CD4-positive, alpha-beta memory T cell (primary cell): ENCODE data around the gene JAM3. TPM values are rescaled to one million over a fixed set of nuclear protein-coding genes. Genes with fewer than 3 reads are reported as not detected.
A peak's percentile ranks its signal among the peaks of the same experiment; 100 is the strongest.

Source experiments
- CTCF ChIA-PET: fragments of 350-600 bp; sonication (Branson Sonifier 250); formaldehyde crosslinking; loops from one replicate; lab custom pipeline; 2021; ENCODE audit warnings: inconsistent platforms; ENCODE audit not compliant: partially characterized antibody; lab: Charles Lee
- POLR2A ChIA-PET: fragments of 350-600 bp; sonication (Branson Sonifier 250); formaldehyde crosslinking; loops from one replicate; lab custom pipeline; 2021; ENCODE audit not compliant: partially characterized antibody; lab: Charles Lee
- DNase-seq, 5 donors: peaks; one replicate each; pipeline versions ENCODE4 v3.0.0 to v3.0.0-alpha.2; 2020 to 2022; ENCODE audit warnings: mixed read lengths in 1 of 5
- H3K27ac ChIP-seq: one replicate; pipeline ENCODE4 v1.7.0; 2013; ENCODE audit warnings: low read depth, low read length
- H3K27me3 ChIP-seq: 2 replicates; pipeline ENCODE4 v1.7.0; 2013; ENCODE audit warnings: mild to moderate bottlenecking, low read length, moderate library complexity; ENCODE audit not compliant: insufficient read depth
- H3K36me3 ChIP-seq: 2 replicates; pipeline ENCODE4 v1.7.0; 2013; ENCODE audit warnings: mild to moderate bottlenecking, low read length, moderate library complexity; ENCODE audit not compliant: insufficient read depth
- H3K4me1 ChIP-seq: 2 replicates; pipeline ENCODE4 v1.7.0; 2013; ENCODE audit warnings: mild to moderate bottlenecking, low read length, moderate library complexity; ENCODE audit not compliant: insufficient read depth
- H3K4me3 ChIP-seq, 2 donors: one replicate each; pipeline ENCODE4 v1.7.0; 2013; ENCODE audit warnings: low read length in 2 of 2, mild to moderate bottlenecking in 1 of 2
- H3K9me3 ChIP-seq, 2 donors: one replicate each; pipeline ENCODE4 v1.7.0; 2013; ENCODE audit warnings: low read length in 2 of 2, control low read depth in 1 of 2; ENCODE audit not compliant: control insufficient read depth in 1 of 2
- H3K27ac Mint-ChIP-seq, 7 donors: one replicate each; pipeline ENCODE4 v1.8.0; 2020 to 2021; ENCODE audit warnings: mixed read lengths in 7 of 7, mild to moderate bottlenecking in 6 of 7, inconsistent platforms in 3 of 7, moderate library complexity in 3 of 7
- H3K27me3 Mint-ChIP-seq, 2 donors: one replicate each; pipeline ENCODE4 v1.8.0; 2020 to 2021; ENCODE audit warnings: mixed read lengths in 2 of 2
- H3K36me3 Mint-ChIP-seq, 2 donors: one replicate each; pipeline ENCODE4 v1.8.0; 2020 to 2021; ENCODE audit warnings: mixed read lengths in 2 of 2, inconsistent platforms in 1 of 2, mild to moderate bottlenecking in 1 of 2
- H3K4me1 Mint-ChIP-seq, 4 donors: one replicate each; pipeline ENCODE4 v1.8.0; 2020 to 2021; ENCODE audit warnings: mixed read lengths in 4 of 4, mild to moderate bottlenecking in 1 of 4
- H3K4me3 Mint-ChIP-seq, 8 donors: one replicate each; pipeline ENCODE4 v1.8.0; 2020 to 2021; ENCODE audit warnings: mixed read lengths in 8 of 8, mild to moderate bottlenecking in 7 of 8, moderate library complexity in 6 of 8, inconsistent platforms in 3 of 8
- H3K9me3 Mint-ChIP-seq, 8 donors: one replicate each; pipeline ENCODE4 v1.8.0; 2020 to 2021; ENCODE audit warnings: mixed read lengths in 8 of 8, mild to moderate bottlenecking in 5 of 8, inconsistent platforms in 3 of 8, moderate library complexity in 1 of 8
- intact Hi-C: fragments of 100-400 bp; cut with micrococcal nuclease; formaldehyde crosslinking; loops from one replicate; pipeline ENCODE4 v1.15.1; 2023
- polyA plus RNA-seq, 2 donors: library from polyadenylated mRNA; unstranded; fragments of 300-500 nt; fragmentation: Illumina TruSeq; gene quantifications; one replicate each; pipeline ENCODE4 v1.2.3, GENCODE V29; 2021
- total RNA-seq, 2 experiments: library from RNA; stranded (reverse); gene quantifications; one replicate each; pipeline ENCODE4 v1.2.3, GENCODE V29; 2021

The JAM3 gene
- total RNA-seq (1 to 10 TPM; 6.8 to 8.3 TPM), polyA plus RNA-seq (1 to 10 TPM; 6.5 to 6.6 TPM)

DNA sequence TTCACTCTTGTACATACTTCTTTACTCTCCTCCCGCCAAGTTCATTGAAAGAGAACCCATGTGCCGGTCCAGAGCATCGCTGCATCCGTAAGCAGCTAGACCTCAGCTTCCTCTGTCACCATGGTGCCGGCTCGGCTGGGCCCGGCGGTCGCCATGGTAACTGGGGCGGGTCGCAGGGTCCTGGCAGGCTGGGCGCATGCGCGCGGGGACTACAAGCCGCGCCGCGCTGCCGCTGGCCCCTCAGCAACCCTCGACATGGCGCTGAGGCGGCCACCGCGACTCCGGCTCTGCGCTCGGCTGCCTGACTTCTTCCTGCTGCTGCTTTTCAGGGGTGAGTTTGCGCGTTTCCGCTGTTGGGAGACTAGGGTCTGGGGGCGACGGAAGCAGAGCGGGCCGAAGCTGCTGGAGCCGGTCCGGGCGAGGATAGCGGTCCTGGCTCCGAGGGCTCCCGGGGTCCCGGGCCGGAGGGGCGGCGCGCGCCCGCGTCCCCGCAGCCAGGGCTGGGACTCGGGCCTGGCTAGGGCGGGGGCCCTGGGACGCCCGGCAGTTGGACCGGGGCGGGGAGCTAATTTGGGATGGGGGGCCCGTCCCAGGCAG, at the start of gene JAM3:
Gene JAM3 (plus strand): TSS at position 244 of the 597 bp plus-strand sequence. CDS start 12 bp downstream, at position 256.
- Mint-ChIP-seq H3K4me1 (peaks cover 5 to 14% (median 9%) of the 10 kb centered on the region in 4 donors), H3K27ac (peak within 1 kb of the TSS; percentile 72 to 98 (median 97)), H3K4me3 (peak within 1 kb of the TSS; percentile 87 to 95 (median 92)), H3K9me3 (peaks cover 0 to 2% (median 0%) of the 10 kb centered on the region in 8 donors), H3K27me3 (peaks cover 2 to 5% of the 10 kb centered on the region in 2 donors), H3K36me3 (no peaks in the 10 kb centered on the region)
- no peaks in the 10 kb centered on the region for H3K36me3 ChIP-seq
- H3K9me3 ChIP-seq: no peaks in the 10 kb centered on the region
- DNase-seq: peak; percentile 96 to 98 (median 97)
- no peak within 1 kb of the TSS for H3K27ac ChIP-seq
- H3K4me3 ChIP-seq: peak within 1 kb of the TSS in 1 of 2 donors; percentile 48
- intact Hi-C loops: loop anchor here (2.0 to 5.0 kb wide), 2 partner anchors 32 to 122 kb away; no protein-coding TSS in a partner anchor
- POLR2A ChIA-PET: interaction anchor here (0.6 to 1.7 kb wide), 11 partner anchors 10 to 160 kb away, joined by 3 to 10 read pairs (median 5); partner anchors contain the start of genes NCAPD3 and VPS26B
- CTCF ChIA-PET: interaction anchor here (1.0 to 2.3 kb wide), 3 partner anchors 18 to 142 kb away, joined by 3 to 18 read pairs (median 4); no protein-coding TSS in a partner anchor
- H3K4me1 ChIP-seq: peaks cover 7% of the 10 kb centered on the region
- no peaks in the 10 kb centered on the region for H3K27me3 ChIP-seq

DNA sequence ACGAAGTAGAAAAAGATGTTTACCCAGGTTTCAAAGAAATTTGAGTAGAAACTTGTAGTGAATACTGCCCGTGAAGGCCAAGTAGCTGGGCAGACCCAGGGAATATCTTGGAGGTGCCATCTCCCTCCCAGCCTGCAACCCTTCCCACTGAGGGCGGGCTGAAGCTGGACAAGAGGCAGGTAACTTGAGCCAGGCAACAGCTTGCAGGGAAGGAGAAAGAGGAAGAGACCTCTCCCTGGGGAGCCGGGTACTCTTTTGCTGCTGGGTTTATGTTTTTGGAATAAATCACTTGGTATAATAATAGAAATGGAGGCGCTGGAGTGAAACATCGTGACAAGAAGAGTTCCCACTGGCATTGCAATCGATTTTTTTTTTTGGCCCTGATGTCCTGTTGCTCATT, 49.4 kb upstream of the JAM3 start:
- Mint-ChIP-seq H3K4me1 (no peaks in the 10 kb centered on the region), H3K27ac (peak overlapping the region in 1 of 7 donors; percentile 36), H3K27me3 (peaks cover 28 to 31% of the 10 kb centered on the region in 2 donors), H3K4me3 (no peak overlapping the region), H3K9me3 (no peaks in the 10 kb centered on the region), H3K36me3 (no peaks in the 10 kb centered on the region)
- H3K36me3 ChIP-seq: no peaks in the 10 kb centered on the region
- DNase-seq: no peak
- intact Hi-C loops: no loop called here
- H3K4me1 ChIP-seq: no peaks in the 10 kb centered on the region
- no peak overlapping the region for H3K27ac ChIP-seq
- ChIA-PET CTCF (interaction anchor here (0.8 to 2.7 kb wide), 3 partner anchors 10 to 92 kb away, joined by 4 to 14 read pairs (median 4); no protein-coding TSS in a partner anchor), POLR2A (no interaction called here)
- H3K9me3 ChIP-seq: no peaks in the 10 kb centered on the region
- no peak overlapping the region for H3K4me3 ChIP-seq
- H3K27me3 ChIP-seq: no peaks in the 10 kb centered on the region

DNA sequence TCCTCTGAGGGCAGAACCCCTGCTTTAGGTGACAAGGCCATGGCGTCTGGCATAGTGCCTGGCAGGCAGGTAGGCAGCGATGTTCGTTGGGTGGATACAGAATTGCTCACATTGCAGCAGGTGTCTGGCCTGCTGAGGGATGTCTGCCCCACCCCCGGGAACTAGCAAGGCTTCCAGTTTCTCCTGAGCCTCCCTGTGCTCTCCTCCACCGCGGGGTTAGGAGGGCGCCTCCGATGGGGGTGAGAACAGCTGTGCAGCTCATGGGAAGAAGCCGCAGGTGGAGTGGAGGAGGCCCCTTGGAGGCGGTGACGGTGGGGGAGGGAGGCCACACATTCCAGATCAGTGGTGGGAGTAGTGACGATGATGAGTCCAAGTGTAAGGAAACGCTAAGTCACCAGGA, 48.3 kb upstream of the JAM3 start:
- no peaks in the 10 kb centered on the region for H3K36me3 Mint-ChIP-seq
- intact Hi-C loops: no loop called here
- H3K9me3 Mint-ChIP-seq: no peaks in the 10 kb centered on the region
- Histone ChIP-seq H3K36me3 (no peaks in the 10 kb centered on the region), H3K9me3 (no peaks in the 10 kb centered on the region), H3K27ac (no peak overlapping the region), H3K27me3 (no peaks in the 10 kb centered on the region), H3K4me3 (no peak overlapping the region), H3K4me1 (no peaks in the 10 kb centered on the region)
- no peaks in the 10 kb centered on the region for H3K4me1 Mint-ChIP-seq
- DNase-seq: no peak
- ChIA-PET CTCF (interaction anchor here (2.7 kb wide), 1 partner anchor 30 kb away, joined by 14 read pairs; no protein-coding TSS in a partner anchor), POLR2A (no interaction called here)
- no peak overlapping the region for H3K27ac Mint-ChIP-seq
- H3K4me3 Mint-ChIP-seq: no peak overlapping the region
- H3K27me3 Mint-ChIP-seq: peaks cover 28% of the 10 kb centered on the region in 2 donors

DNA sequence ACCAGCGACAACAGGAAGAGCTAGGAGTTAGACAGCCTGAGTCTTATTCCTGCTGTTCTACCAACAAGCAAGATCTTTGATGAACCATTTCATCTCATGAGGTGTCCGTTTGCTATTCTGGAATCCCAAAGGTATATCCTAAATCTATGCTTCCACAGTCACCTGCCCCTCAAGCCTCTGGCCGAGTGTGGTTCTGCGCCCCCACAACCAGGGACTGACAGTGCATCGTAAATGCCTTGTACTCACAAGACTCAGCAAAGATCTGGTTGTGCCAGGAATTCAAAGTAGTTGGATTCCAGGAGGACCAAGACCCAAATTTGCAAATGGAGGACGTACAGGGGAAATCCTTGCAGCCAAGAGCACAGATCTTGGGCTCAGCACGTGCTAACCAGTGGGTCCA, 47.5 kb upstream of the JAM3 start:
- Histone ChIP-seq H3K4me1 (no peaks in the 10 kb centered on the region), H3K36me3 (no peaks in the 10 kb centered on the region), H3K27ac (no peak overlapping the region), H3K4me3 (no peak overlapping the region), H3K9me3 (no peaks in the 10 kb centered on the region), H3K27me3 (no peaks in the 10 kb centered on the region)
- DNase-seq: no peak
- H3K4me1 Mint-ChIP-seq: peaks cover 0 to 2% (median under 1%) of the 10 kb centered on the region in 4 donors
- no peak overlapping the region for H3K27ac Mint-ChIP-seq
- H3K27me3 Mint-ChIP-seq: peaks cover 22 to 23% of the 10 kb centered on the region in 2 donors
- ChIA-PET POLR2A (no interaction called here), CTCF (no interaction called here)
- H3K36me3 Mint-ChIP-seq: no peaks in the 10 kb centered on the region
- intact Hi-C loops: no loop called here
- no peaks in the 10 kb centered on the region for H3K9me3 Mint-ChIP-seq
- no peak overlapping the region for H3K4me3 Mint-ChIP-seq

DNA sequence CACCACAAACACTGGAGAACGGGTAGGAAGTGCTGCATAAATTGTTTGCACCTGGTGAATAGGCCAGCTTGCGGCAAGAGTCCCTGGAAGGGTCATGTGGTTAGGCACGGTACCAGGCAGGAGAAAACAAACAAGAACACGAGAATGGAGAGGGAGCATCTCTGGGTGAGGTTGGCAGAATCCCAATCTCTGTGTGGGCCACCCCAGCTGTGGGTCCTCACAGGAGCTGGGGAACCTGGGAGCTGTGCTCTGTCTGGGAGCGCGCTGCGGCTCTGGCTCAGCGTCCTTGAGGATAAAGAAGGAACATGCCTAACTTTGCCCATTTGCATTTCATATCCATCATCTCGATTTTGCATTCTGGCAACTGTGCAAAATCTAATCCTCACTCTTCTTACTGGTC, 46.1 kb upstream of the JAM3 start:
- ChIA-PET POLR2A (no interaction called here), CTCF (interaction anchor here (1.6 kb wide), 1 partner anchor 28 kb away, joined by 4 read pairs; no protein-coding TSS in a partner anchor)
- H3K27me3 Mint-ChIP-seq: peaks cover 17% of the 10 kb centered on the region in 2 donors
- H3K9me3 Mint-ChIP-seq: no peaks in the 10 kb centered on the region
- intact Hi-C loops: no loop called here
- Histone ChIP-seq H3K27ac (no peak overlapping the region), H3K4me3 (no peak overlapping the region), H3K36me3 (no peaks in the 10 kb centered on the region), H3K9me3 (no peaks in the 10 kb centered on the region), H3K4me1 (peaks cover 10% of the 10 kb centered on the region), H3K27me3 (no peaks in the 10 kb centered on the region)
- no peak for DNase-seq
- H3K4me1 Mint-ChIP-seq: peaks cover 9 to 14% (median 10%) of the 10 kb centered on the region in 4 donors
- no peak overlapping the region for H3K4me3 Mint-ChIP-seq
- H3K36me3 Mint-ChIP-seq: no peaks in the 10 kb centered on the region
- no peak overlapping the region for H3K27ac Mint-ChIP-seq

DNA sequence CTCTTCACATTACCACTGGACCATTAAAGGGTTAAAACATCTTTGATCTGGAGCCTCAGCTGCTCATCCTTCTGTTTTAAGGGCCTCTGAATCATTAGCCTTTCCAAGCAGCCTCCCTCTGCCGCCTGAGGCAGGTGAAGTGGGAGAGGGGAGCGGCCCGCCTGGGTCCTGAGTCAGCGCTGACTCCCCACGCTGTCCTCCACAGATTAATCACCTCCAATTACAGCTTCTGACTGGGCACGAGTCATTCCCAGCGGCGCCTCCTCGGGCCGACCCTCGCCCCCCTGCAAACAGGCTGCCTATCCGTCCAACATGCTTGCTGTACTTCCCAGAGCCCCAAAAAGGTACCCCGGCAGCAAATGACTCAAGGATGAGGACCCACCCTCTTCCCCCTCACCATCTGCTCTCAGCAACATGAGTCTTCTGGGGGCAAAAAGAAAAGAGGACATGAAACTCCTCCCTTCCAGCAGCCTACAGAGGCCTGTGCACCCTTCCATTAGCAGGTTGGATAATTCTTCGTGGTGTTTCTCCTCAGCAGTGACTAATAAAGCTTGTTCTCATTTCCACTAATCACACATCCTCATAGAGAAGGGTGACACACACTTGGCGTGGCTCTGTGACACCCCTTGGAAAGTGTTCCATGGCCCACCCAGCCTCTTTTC, 44.3 kb upstream of the JAM3 start:
- Histone ChIP-seq H3K36me3 (no peaks in the 10 kb centered on the region), H3K4me3 (no peak overlapping the region), H3K9me3 (no peaks in the 10 kb centered on the region), H3K27me3 (no peaks in the 10 kb centered on the region), H3K27ac (no peak overlapping the region), H3K4me1 (peaks cover 24% of the 10 kb centered on the region)
- POLR2A ChIA-PET: no interaction called here
- CTCF ChIA-PET: interaction anchor here (1.5 to 1.6 kb wide), 2 partner anchors 26 to 27 kb away, joined by 4 read pairs; no protein-coding TSS in a partner anchor
- H3K4me3 Mint-ChIP-seq: no peak overlapping the region
- no peak overlapping the region for H3K27ac Mint-ChIP-seq
- no peaks in the 10 kb centered on the region for H3K36me3 Mint-ChIP-seq
- intact Hi-C loops: no loop called here
- no peak for DNase-seq
- no peaks in the 10 kb centered on the region for H3K9me3 Mint-ChIP-seq
- H3K27me3 Mint-ChIP-seq: peaks cover 11 to 12% of the 10 kb centered on the region in 2 donors
- peaks cover 20 to 30% (median 25%) of the 10 kb centered on the region in 4 donors for H3K4me1 Mint-ChIP-seq

DNA sequence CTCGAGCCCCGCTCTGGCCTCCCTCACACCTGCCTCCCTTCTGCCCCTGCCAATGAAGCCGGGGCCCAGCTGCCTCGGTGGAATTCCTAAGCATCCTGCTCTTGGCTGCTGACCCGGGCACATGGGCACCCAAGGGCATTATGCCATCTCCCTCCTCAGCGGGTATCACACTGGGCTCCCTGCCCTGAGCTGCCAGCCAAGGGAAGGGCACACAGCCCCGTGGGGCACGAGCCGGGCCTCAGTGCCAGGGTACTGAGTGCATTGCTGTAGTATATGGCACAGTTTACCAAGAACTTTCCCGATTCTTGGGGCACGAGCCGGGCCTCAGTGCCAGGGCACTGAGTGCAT, 43.8 kb upstream of the JAM3 start:
- Histone ChIP-seq H3K9me3 (no peaks in the 10 kb centered on the region), H3K4me3 (no peak overlapping the region), H3K27ac (no peak overlapping the region), H3K4me1 (peaks cover 24% of the 10 kb centered on the region), H3K36me3 (no peaks in the 10 kb centered on the region), H3K27me3 (no peaks in the 10 kb centered on the region)
- H3K4me1 Mint-ChIP-seq: peaks cover 20 to 30% (median 26%) of the 10 kb centered on the region in 4 donors
- no peaks in the 10 kb centered on the region for H3K36me3 Mint-ChIP-seq
- no peaks in the 10 kb centered on the region for H3K9me3 Mint-ChIP-seq
- peaks cover 6 to 7% of the 10 kb centered on the region in 2 donors for H3K27me3 Mint-ChIP-seq
- H3K4me3 Mint-ChIP-seq: no peak overlapping the region
- no peak overlapping the region for H3K27ac Mint-ChIP-seq
- ChIA-PET CTCF (interaction anchor here (0.6 to 1.5 kb wide), 2 partner anchors 11 to 26 kb away, joined by 3 to 4 read pairs; no protein-coding TSS in a partner anchor), POLR2A (no interaction called here)
- DNase-seq: no peak
- intact Hi-C loops: no loop called here
